KOPT-K1 (cell line): ENCODE results near the gene LRCH1.

Experiments used
- H3K27ac ChIP-seq: fragments of 200-600 bp; sonication (generic); 2 replicates; pipeline ENCODE4 v1.5.1; 2016; ENCODE audit warnings: antibody characterized with exemption, mild to moderate bottlenecking, low read depth, low read length; ENCODE audit not compliant: poor library complexity, severe bottlenecking
- H3K36me3 ChIP-seq: fragments of 200-600 bp; sonication (generic); 2 replicates; pipeline ENCODE4 v1.5.1; 2017; ENCODE audit warnings: antibody characterized with exemption, mild to moderate bottlenecking, low read length, moderate library complexity; ENCODE audit not compliant: insufficient read depth
- H3K9me3 ChIP-seq: fragments of 200-600 bp; sonication (generic); 2 replicates; pipeline ENCODE4 v1.5.1; 2017; ENCODE audit warnings: antibody characterized with exemption, low read length, mild to moderate bottlenecking; ENCODE audit not compliant: insufficient read depth, poor library complexity, severe bottlenecking

LRCH1 gene

DNA sequence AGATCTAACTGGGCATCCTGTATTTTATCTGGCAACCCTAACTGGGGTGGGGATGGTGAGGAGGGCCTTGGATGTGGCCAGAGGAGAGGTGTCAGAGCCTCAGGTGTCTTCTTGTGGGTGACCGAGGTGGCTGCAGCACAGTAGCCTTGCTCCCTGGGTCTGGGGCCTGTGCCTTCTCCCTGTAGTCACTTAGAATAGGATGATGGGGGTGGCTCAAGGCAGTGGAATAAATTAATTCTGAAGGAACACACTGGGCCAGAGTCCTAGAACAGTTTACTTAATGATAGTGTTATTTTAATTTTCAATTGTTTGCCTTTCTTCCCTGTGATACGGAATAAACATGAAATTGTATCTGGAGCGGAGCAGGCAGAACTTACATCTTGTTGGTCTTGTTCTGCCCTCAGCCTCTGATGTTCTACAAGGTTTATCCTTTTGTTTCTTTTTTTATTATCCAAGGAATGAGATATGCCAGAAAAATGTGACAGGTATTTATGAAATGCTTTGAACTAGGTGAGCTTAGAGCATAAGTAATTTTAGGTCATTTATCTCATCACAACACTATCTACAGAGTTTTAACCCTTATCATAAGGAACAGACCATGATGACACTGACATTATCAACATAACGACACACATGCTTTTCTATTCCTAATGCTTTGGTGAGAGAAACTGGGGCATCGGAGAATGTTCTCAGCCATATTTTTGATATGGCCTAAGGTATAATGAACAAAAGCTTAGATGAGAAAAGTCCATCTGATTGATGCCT lies 51.4 kb downstream of the LRCH1 start:
- Histone ChIP-seq H3K27ac (no peak overlapping the region), H3K9me3 (no peaks in the 10 kb centered on the region), H3K36me3 (no peaks in the 10 kb centered on the region)

DNA sequence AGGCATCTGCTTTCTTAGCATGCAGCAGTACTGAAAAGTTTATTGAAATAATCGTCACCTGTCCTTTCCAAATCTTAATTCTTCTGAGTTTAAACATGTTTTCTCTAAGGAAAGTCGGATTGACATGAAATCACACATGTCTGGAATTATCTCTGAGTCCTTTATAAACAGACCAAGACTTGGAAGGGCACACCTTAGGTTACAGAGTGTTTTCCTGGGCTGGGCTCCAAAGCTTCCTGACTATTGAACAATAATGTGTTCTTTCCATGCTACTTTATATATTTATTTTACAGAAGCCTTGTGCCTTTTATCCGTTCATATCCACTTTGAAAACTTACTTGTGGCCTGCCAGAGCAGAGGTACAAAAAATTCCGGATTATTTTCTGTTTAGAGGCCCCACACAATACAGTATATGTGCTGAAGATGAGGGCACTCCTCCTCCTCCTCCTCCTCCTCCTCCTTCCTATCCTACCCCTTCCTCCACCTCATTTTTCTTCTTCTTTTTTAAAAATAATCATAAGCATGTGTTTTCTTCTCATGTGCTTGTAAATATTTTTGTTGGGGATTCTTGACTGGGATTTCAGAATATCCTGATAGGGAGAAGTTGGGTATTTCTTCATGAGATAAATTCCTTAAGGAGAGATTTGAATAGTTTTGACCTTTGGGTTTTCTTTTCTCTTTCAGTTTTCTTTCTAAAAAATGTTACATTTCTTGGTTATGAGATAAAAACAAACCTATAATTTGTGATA lies 52.3 kb downstream of the LRCH1 start:
- Histone ChIP-seq H3K36me3 (no peaks in the 10 kb centered on the region), H3K27ac (no peak overlapping the region), H3K9me3 (no peaks in the 10 kb centered on the region)

- no peaks in the 10 kb centered on the region for H3K9me3 ChIP-seq
- H3K36me3 ChIP-seq, result no peaks in the 10 kb centered on the region
- H3K27ac ChIP-seq, result no peak overlapping the region
Observed at GRCh38 chr13:46605825-46606554, 53.0 kb downstream of the LRCH1 start.

DNA sequence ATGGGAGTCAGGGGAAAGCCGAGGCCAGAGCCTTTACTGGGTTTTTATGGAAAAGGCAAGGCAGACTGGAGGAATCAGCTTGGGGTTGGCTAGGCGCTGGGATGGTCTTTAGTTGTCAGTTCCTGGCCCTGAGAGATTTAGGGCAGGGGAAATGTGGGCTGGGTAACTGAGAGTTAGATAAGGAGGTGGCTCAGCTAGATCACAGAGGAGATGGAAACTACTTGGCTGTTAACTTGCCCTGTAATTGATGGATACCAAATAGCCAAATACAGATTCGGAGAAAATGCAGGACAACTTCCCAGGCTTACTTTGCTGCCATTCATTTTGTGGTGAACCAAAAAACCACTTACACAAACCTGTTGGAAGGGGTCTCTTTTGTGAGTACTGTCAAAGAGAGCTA lies 54.0 kb downstream of the LRCH1 start:
- H3K27ac ChIP-seq, result no peak overlapping the region

GRCh38 chr13:46607768-46608564 lies 55.0 kb downstream of the LRCH1 start:
- Histone ChIP-seq H3K36me3 (no peaks in the 10 kb centered on the region), H3K9me3 (no peaks in the 10 kb centered on the region), H3K27ac (no peak overlapping the region)

More for the DNA sequence above, 54.0 kb downstream of the LRCH1 start:
- no peaks in the 10 kb centered on the region for H3K36me3 ChIP-seq
- no peaks in the 10 kb centered on the region for H3K9me3 ChIP-seq

DNA sequence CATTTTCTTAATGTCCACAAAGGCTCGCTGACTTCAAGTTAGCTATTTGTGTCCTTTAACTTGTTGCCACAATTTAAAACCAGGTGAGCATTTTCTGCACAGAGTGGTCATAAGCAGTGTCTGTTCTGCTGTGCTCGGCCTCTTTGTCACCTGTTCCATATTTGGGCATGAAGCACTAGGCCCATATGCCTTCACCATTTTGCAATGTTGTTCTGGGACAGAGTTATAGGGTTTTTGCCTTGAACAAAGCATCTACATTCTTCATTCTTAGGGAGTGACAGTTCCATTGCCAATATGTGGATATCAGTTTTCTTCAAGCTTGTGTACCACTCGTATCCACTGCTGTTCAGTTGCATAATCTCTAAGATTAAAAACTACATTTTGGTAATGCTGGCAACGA lies 56.1 kb downstream of the LRCH1 start:
- Histone ChIP-seq H3K9me3 (no peaks in the 10 kb centered on the region), H3K36me3 (no peaks in the 10 kb centered on the region), H3K27ac (no peak overlapping the region)

DNA sequence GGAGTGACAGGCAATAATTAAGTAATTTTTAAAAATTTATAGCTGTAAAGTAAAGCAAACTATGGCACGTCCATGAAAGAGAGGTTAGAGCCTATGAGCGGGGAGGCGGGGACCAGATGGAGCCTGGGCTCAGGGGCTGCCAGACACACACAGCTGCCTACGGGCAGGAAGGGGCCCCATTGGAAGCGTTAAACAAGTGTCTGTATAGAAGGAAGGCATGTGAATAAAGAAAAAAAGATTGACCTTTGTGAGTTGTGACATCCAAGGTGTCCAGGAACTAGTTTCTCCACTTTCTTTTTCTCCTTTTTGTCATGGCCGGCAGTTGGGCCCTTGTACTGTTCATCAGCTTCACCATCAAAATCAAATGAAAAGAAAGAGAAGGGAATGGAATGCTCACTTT lies 56.8 kb downstream of the LRCH1 start:
- Histone ChIP-seq H3K27ac (no peak overlapping the region), H3K9me3 (no peaks in the 10 kb centered on the region), H3K36me3 (no peaks in the 10 kb centered on the region)

DNA sequence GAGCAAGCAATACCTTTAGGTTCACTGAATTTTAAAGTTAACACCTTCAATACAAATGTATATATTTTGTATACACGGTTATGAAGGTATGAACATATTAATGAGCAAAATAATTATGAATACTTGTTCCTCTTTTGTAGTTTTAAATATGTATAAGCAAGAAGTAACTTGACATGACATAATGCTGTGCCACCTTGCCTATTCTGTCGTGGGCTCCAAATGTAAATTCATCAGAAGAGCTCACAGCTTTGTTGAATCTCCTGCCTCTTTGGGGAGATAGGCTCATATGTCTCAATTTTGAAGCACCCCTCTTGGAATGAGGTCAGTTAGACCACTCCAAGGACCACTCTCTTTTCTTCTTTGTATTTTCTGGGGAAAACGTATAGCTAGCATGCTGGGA lies 59.3 kb downstream of the LRCH1 start:
- no peaks in the 10 kb centered on the region for H3K9me3 ChIP-seq
- H3K27ac ChIP-seq, result no peak overlapping the region
- no peaks in the 10 kb centered on the region for H3K36me3 ChIP-seq

DNA sequence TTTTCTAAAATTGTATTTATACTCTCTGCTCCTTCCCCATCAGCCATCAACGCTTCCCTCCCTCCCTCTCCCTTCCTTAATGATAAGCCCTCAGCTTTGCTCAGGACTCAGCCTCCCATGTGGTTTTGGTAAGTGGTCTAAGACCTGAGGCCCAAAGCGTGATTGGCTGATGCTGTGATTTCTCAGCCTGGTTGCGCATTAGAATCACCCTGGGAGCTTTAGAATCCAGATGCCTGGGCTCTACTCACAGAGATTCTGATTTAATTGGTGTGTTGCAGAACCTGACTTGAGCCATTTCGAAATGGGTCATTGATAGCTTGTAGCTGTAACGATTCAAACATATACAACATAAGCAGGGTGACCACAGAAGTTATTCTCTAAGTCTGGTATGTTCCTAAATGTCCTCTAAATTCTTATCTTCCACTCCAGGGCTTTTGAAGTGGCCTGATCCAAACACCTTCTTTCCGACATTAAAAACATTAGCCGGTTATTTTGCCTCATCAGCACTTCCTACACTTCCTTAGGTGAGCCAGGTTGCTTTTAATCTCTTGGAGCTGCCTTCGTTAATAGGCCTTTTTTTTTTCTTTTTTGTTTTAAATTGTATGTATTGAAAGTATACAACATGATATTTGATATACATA lies 60.6 kb downstream of the LRCH1 start:
- no peaks in the 10 kb centered on the region for H3K9me3 ChIP-seq
- no peaks in the 10 kb centered on the region for H3K36me3 ChIP-seq
- H3K27ac ChIP-seq, result no peak overlapping the region

DNA sequence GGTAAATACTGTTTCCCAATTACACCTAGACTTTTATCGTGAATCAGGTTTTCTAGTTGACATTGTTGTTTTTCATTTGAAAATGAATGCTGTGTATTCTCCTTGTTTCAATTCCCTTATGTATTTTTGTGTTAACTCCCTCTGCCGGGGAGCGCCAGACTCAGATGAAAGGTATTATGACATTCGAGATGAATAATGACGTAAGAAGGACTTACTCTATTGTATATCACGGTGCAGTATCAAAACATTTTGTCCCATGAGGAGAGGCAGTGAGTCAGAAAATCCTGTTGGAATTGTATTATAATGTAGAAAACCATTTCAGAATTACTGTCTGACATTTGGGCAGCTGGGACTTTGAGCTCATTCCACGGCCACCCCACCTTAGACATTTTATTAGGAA lies 61.6 kb downstream of the LRCH1 start:
- no peaks in the 10 kb centered on the region for H3K36me3 ChIP-seq
- H3K27ac ChIP-seq, result no peak overlapping the region
- H3K9me3 ChIP-seq, result no peaks in the 10 kb centered on the region

DNA sequence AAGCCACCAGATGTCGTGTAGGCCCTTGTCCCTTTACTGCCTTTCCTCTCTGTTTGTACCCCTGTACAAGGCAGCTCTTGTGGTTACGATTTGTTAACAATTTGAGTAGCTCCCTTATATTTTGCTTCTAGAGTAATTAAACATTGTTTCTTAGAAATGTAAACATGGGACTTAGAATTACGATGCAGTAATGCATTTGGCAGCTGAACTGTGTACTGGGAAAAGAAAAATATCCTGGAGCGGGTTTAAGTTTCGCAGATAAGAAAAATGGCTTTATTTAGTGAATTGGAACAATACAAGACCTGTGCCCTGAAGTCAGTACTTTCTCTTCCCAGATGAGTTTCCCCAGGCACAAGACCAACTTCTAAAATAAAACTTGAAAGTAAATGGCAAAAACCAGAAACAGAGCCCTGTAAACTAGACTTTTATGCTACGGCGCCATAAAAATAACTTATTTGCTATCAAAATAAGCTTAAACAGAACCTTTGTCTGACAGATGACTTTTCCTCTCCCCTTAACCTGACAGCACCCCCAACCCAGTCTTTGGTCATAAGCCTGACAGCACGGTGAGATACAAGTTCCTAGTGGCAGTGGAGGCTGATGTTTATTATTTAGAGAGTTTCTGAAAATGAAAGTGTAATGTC lies 63.0 kb downstream of the LRCH1 start:
- no peak overlapping the region for H3K27ac ChIP-seq

GRCh38 chr13:46617229-46617721 lies 64.3 kb downstream of the LRCH1 start:
- H3K27ac ChIP-seq, result no peak overlapping the region
- no peaks in the 10 kb centered on the region for H3K9me3 ChIP-seq
- H3K36me3 ChIP-seq, result no peaks in the 10 kb centered on the region

More for the DNA sequence above, 63.0 kb downstream of the LRCH1 start:
- no peaks in the 10 kb centered on the region for H3K9me3 ChIP-seq
- H3K36me3 ChIP-seq, result no peaks in the 10 kb centered on the region

- Histone ChIP-seq H3K9me3 (no peaks in the 10 kb centered on the region), H3K27ac (no peak overlapping the region), H3K36me3 (no peaks in the 10 kb centered on the region)
Observed at GRCh38 chr13:46617885-46618284, 64.9 kb downstream of the LRCH1 start.
